Stimulated activated CD8-positive, alpha-beta memory T cell treated with anti-CD3 and anti-CD28 coated beads, Interleukin-12 subunit alpha, Interleukin-12 subunit beta, amount 100 ng/mL, for 24 hours (primary cell): ENCODE measurements around the gene TRAF3IP3.

ENCODE experiments used
- DNase-seq: peaks from one replicate; pipeline ENCODE4 v3.0.0-alpha.2; 2020; ENCODE audit errors: extremely low read depth

Gene TRAF3IP3

GRCh38 chr1:209825591-209826434 is 70.0 kb downstream of the TRAF3IP3 start:
- DNase-seq = no peak

- peak; percentile 76 for DNase-seq
These were observed 71.8 kb downstream of the TRAF3IP3 start, which contains the start of gene UTP25 for GRCh38 chr1:209827384-209828262. Gene UTP25, plus strand, starts transcription at chr1:209827972. Its CDS starts 92 bp downstream, at chr1:209828064.

- DNase-seq = no peak
These were observed 73.9 kb downstream of the TRAF3IP3 start for GRCh38 chr1:209829716-209830115.

GRCh38 chr1:209830722-209831121 is 74.9 kb downstream of the TRAF3IP3 start:
- DNase-seq = no peak

- no peak for DNase-seq
These were observed 75.8 kb downstream of the TRAF3IP3 start for GRCh38 chr1:209831615-209832014.
